Breast epithelium (tissue), 3 donors: ENCODE measurements around the gene EIF2B2.

Experiments
- POLR2AphosphoS5 ChIP-seq, 3 donors: sonication (generic); formaldehyde crosslinking; IDR thresholded peaks; one replicate each; pipeline ENCODE4 v1.6.1; 2017; ENCODE audit warnings: antibody characterized with exemption in 3 of 3
- TF ChIP-seq, protein P1 (sequence below), 3 donors: fragments of 450-650 bp; IDR thresholded peaks; one replicate each; pipeline ENCODE4 v1.5.1; 2016 to 2017; ENCODE audit warnings: antibody characterized with exemption in 3 of 3, mild to moderate bottlenecking in 3 of 3, moderate library complexity in 3 of 3

- TF ChIP-seq, protein P1, sequence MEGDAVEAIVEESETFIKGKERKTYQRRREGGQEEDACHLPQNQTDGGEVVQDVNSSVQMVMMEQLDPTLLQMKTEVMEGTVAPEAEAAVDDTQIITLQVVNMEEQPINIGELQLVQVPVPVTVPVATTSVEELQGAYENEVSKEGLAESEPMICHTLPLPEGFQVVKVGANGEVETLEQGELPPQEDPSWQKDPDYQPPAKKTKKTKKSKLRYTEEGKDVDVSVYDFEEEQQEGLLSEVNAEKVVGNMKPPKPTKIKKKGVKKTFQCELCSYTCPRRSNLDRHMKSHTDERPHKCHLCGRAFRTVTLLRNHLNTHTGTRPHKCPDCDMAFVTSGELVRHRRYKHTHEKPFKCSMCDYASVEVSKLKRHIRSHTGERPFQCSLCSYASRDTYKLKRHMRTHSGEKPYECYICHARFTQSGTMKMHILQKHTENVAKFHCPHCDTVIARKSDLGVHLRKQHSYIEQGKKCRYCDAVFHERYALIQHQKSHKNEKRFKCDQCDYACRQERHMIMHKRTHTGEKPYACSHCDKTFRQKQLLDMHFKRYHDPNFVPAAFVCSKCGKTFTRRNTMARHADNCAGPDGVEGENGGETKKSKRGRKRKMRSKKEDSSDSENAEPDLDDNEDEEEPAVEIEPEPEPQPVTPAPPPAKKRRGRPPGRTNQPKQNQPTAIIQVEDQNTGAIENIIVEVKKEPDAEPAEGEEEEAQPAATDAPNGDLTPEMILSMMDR (IDR thresholded peaks at IDR 0.05), result no peak
- TF ChIP-seq POLR2AphosphoS5 (IDR thresholded peaks at IDR 0.05), result no peak
Measured at GRCh38 chr14:75044752-75045151, 42.0 kb downstream of the EIF2B2 start.
